Dermis microvascular lymphatic vessel endothelial cell (primary cell): ENCODE data around the gene BTBD9. TPM values are rescaled to one million over a fixed set of nuclear protein-coding genes. Genes with fewer than 3 reads are reported as not detected.

Source experiments
- DNase-seq, 2 donors: peaks; one replicate each; pipeline versions ENCODE4 v3.0.0 to v3.0.0-alpha.2; 2010; ENCODE audit warnings: low read depth in 2 of 2
- total RNA-seq: library from RNA; depleted of rRNA; stranded (reverse); fragments of >200 nt; gene quantifications from 2 replicates; pipeline ENCODE4 v1.2.1, GENCODE V29; 2014

Gene BTBD9
- total RNA-seq, 1 donor from 2014 or later = 6.7 TPM

GRCh38 chr6:38508286-38508685, 131.4 kb downstream of the BTBD9 start:
- no peak for DNase-seq

GRCh38 chr6:38507173-38507572, 132.6 kb downstream of the BTBD9 start:
- DNase-seq = no peak

- DNase-seq = no peak
Observed at GRCh38 chr6:38505826-38506225, 133.9 kb downstream of the BTBD9 start.

GRCh38 chr6:38504996-38505395, 134.7 kb downstream of the BTBD9 start:
- DNase-seq = no peak

GRCh38 chr6:38503960-38504682, 135.6 kb downstream of the BTBD9 start:
- DNase-seq = no peak

GRCh38 chr6:38503032-38503773, 136.5 kb downstream of the BTBD9 start:
- DNase-seq = no peak

GRCh38 chr6:38502423-38502822, 137.3 kb downstream of the BTBD9 start:
- DNase-seq = no peak

- no peak for DNase-seq
Observed at GRCh38 chr6:38501931-38502330, 137.8 kb downstream of the BTBD9 start.

- no peak for DNase-seq
Observed at GRCh38 chr6:38499529-38500096, 140.1 kb downstream of the BTBD9 start.

- DNase-seq = no peak
Observed at GRCh38 chr6:38498805-38499445, 140.8 kb downstream of the BTBD9 start.

GRCh38 chr6:38498085-38498484, 141.6 kb downstream of the BTBD9 start:
- DNase-seq = no peak

- DNase-seq = no peak
Observed at GRCh38 chr6:38497546-38497945, 142.2 kb downstream of the BTBD9 start.

GRCh38 chr6:38495922-38496635, 143.7 kb downstream of the BTBD9 start:
- peak in 1 of 2 donors; percentile 33 for DNase-seq

- DNase-seq = no peak
Observed at GRCh38 chr6:38495518-38495917, 144.2 kb downstream of the BTBD9 start.

GRCh38 chr6:38493931-38494547, 145.7 kb downstream of the BTBD9 start:
- peak; percentile 61 to 79 for DNase-seq

- no peak for DNase-seq
Observed at GRCh38 chr6:38492031-38492430, 147.7 kb downstream of the BTBD9 start.

- DNase-seq = no peak
Observed at GRCh38 chr6:38489951-38490350, 149.8 kb downstream of the BTBD9 start.

GRCh38 chr6:38487423-38487822, 152.3 kb downstream of the BTBD9 start:
- no peak for DNase-seq

- no peak for DNase-seq
Observed at GRCh38 chr6:38485488-38485887, 154.2 kb downstream of the BTBD9 start.

- no peak for DNase-seq
Observed at GRCh38 chr6:38484656-38485055, 155.1 kb downstream of the BTBD9 start.

- no peak for DNase-seq
Observed at GRCh38 chr6:38483526-38483925, 156.2 kb downstream of the BTBD9 start.
